Effector memory CD4-positive, alpha-beta T cell (primary cell): ENCODE measurements around the gene TBC1D9.

Experiments
- DNase-seq, 3 donors: peaks; one replicate each; pipeline ENCODE4 v3.0.0-alpha.2; 2020
- H3K27ac ChIP-seq: 2 replicates; pipeline ENCODE4 v1.7.0; 2013; ENCODE audit warnings: mild to moderate bottlenecking, low read length, moderate library complexity; ENCODE audit not compliant: insufficient read depth, poor library complexity, severe bottlenecking
- H3K27me3 ChIP-seq: replicated peaks from 2 replicates; pipeline ENCODE4 v1.7.0; 2013; ENCODE audit warnings: mild to moderate bottlenecking, low read length; ENCODE audit not compliant: insufficient read depth, control insufficient read depth, poor library complexity, severe bottlenecking
- H3K36me3 ChIP-seq: 2 replicates; pipeline ENCODE4 v1.7.0; 2013; ENCODE audit warnings: mild to moderate bottlenecking, low read length, moderate library complexity; ENCODE audit not compliant: control insufficient read depth, insufficient read depth
- H3K4me1 ChIP-seq: 2 replicates; pipeline ENCODE4 v1.7.0; 2013; ENCODE audit warnings: low read length, mild to moderate bottlenecking; ENCODE audit not compliant: control insufficient read depth, insufficient read depth, poor library complexity, severe bottlenecking
- H3K4me3 ChIP-seq: 2 replicates; pipeline ENCODE4 v1.7.0; 2013; ENCODE audit warnings: low read length, low read depth, mild to moderate bottlenecking; ENCODE audit not compliant: insufficient read depth, poor library complexity, severe bottlenecking
- H3K9me3 ChIP-seq: 2 replicates; pipeline ENCODE4 v1.7.0; 2013; ENCODE audit warnings: mild to moderate bottlenecking, low read length, moderate library complexity; ENCODE audit not compliant: control insufficient read depth

TBC1D9 gene

GRCh38 chr4:140633951-140634350, 122.2 kb downstream of the TBC1D9 start:
- H3K27me3 ChIP-seq = no peaks in the 10 kb centered on the region
- H3K36me3 ChIP-seq = no peaks in the 10 kb centered on the region
- H3K9me3 ChIP-seq = no peaks in the 10 kb centered on the region
- H3K4me1 ChIP-seq = no peaks in the 10 kb centered on the region
- no peak overlapping the region for H3K4me3 ChIP-seq
- no peak overlapping the region for H3K27ac ChIP-seq
- DNase-seq = no peak

DNA sequence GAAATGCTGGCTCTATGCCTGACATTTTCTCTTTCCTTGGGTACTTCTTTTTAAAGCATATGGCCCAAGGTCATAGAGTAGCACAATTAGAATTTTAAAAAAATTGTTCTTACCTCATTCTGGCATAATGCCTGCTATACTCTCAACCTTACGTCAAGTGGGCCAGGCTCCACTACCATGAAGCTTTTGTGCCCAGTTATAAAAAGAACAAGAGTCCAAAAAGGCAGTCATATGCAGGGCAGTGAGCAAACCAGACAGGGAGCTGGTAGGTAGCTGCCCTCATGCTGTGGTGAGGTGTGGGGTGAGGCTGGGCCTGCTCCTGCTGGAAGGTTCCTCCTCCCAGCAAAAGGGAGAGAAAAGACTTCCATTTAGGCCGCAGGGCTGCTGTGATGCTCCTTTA, 123.1 kb downstream of the TBC1D9 start:
- no peaks in the 10 kb centered on the region for H3K36me3 ChIP-seq
- no peaks in the 10 kb centered on the region for H3K27me3 ChIP-seq
- no peak overlapping the region for H3K4me3 ChIP-seq
- no peak overlapping the region for H3K27ac ChIP-seq
- no peak for DNase-seq
- H3K9me3 ChIP-seq = no peaks in the 10 kb centered on the region
- H3K4me1 ChIP-seq = no peaks in the 10 kb centered on the region

DNA sequence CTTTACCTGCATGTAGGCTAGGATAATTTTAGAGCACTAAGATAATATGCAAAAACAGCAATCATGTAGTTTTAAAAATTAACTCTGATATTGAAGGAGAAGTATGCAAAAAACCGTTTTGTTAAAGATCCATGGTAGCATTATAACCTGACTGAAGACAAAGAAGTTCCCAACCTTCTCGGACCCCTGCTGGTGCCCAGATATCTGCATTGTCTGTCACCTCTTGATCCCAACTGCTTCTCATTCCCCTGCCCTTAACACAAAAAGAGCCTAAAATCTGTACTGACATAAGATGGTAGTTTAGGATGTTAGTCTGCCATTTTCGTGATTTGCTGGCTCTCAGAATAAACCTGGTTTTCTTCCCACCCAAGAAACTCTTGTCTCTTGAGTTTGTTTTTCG, 125.9 kb downstream of the TBC1D9 start:
- no peaks in the 10 kb centered on the region for H3K36me3 ChIP-seq
- no peaks in the 10 kb centered on the region for H3K9me3 ChIP-seq
- H3K4me1 ChIP-seq = no peaks in the 10 kb centered on the region
- DNase-seq = no peak
- no peak overlapping the region for H3K27ac ChIP-seq
- no peaks in the 10 kb centered on the region for H3K27me3 ChIP-seq
- H3K4me3 ChIP-seq = no peak overlapping the region

DNA sequence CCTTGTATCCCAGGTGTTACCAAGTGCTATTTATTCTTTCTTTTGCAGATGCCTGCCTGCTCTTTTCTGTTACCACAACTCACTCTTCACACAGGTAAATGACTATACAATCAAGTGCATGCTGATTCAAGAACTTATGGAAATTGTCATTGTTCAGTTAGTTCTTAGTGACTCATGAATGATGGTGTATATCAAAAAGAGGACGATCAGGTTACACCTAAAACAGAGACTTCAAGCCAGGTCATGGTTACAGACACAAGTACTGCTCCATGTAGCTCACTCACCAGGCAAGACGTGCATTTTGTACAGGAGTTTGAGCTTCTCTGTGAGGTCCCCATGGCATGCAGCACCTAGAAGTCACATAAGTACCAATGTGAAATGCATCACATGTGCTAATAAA, 128.2 kb downstream of the TBC1D9 start:
- H3K36me3 ChIP-seq = no peaks in the 10 kb centered on the region
- DNase-seq = no peak
- H3K4me3 ChIP-seq = no peak overlapping the region
- H3K27ac ChIP-seq = no peak overlapping the region
- no peaks in the 10 kb centered on the region for H3K9me3 ChIP-seq
- no peaks in the 10 kb centered on the region for H3K27me3 ChIP-seq
- no peaks in the 10 kb centered on the region for H3K4me1 ChIP-seq

- Histone ChIP-seq H3K4me1 (no peaks in the 10 kb centered on the region), H3K27ac (no peak overlapping the region), H3K9me3 (no peaks in the 10 kb centered on the region), H3K36me3 (no peaks in the 10 kb centered on the region), H3K27me3 (no peaks in the 10 kb centered on the region), H3K4me3 (no peak overlapping the region)
- no peak for DNase-seq
These were observed 129.4 kb downstream of the TBC1D9 start for GRCh38 chr4:140626661-140627376.

- Histone ChIP-seq H3K4me1 (no peaks in the 10 kb centered on the region), H3K36me3 (no peaks in the 10 kb centered on the region), H3K9me3 (no peaks in the 10 kb centered on the region), H3K27me3 (no peaks in the 10 kb centered on the region), H3K4me3 (no peak overlapping the region), H3K27ac (no peak overlapping the region)
- no peak for DNase-seq
These were observed 133.7 kb downstream of the TBC1D9 start for GRCh38 chr4:140622333-140622958.

DNA sequence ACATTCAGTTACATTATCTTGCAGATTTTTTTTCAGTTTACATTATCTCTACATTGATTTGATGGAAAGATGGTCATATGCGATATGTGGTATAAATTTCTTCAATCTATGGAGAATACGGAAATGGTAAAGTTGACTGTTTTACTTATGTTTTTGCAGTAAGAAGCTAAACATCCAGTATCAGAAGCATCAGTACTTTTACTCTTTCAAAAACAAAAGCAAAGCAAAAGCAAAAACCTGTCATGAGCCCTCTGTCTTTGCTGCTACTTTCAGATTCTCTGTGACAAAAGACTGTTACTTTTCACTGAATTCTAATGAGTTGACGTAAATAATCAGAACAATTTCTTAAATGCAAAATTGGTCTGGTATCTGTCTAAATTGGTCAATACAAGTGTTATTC, 135.0 kb downstream of the TBC1D9 start:
- Histone ChIP-seq H3K27me3 (no peaks in the 10 kb centered on the region), H3K4me1 (no peaks in the 10 kb centered on the region), H3K36me3 (no peaks in the 10 kb centered on the region), H3K4me3 (no peak overlapping the region), H3K9me3 (no peaks in the 10 kb centered on the region), H3K27ac (no peak overlapping the region)
- DNase-seq = no peak

GRCh38 chr4:140617499-140618248, 138.5 kb downstream of the TBC1D9 start:
- Histone ChIP-seq H3K27me3 (no peaks in the 10 kb centered on the region), H3K36me3 (no peaks in the 10 kb centered on the region), H3K4me3 (no peak overlapping the region), H3K4me1 (no peaks in the 10 kb centered on the region), H3K27ac (no peak overlapping the region), H3K9me3 (no peaks in the 10 kb centered on the region)
- no peak for DNase-seq

GRCh38 chr4:140615451-140615850, 140.7 kb downstream of the TBC1D9 start:
- Histone ChIP-seq H3K4me3 (no peak overlapping the region), H3K27me3 (no peaks in the 10 kb centered on the region), H3K4me1 (no peaks in the 10 kb centered on the region), H3K27ac (no peak overlapping the region), H3K36me3 (no peaks in the 10 kb centered on the region), H3K9me3 (no peaks in the 10 kb centered on the region)
- DNase-seq = no peak

GRCh38 chr4:140612357-140612756, 143.8 kb downstream of the TBC1D9 start:
- Histone ChIP-seq H3K9me3 (no peaks in the 10 kb centered on the region), H3K27ac (no peak overlapping the region), H3K4me3 (no peak overlapping the region), H3K27me3 (no peaks in the 10 kb centered on the region), H3K36me3 (no peaks in the 10 kb centered on the region), H3K4me1 (no peaks in the 10 kb centered on the region)
- no peak for DNase-seq
